HG03066 (cell line): ENCODE measurements around the gene ERGIC2.
"Not testable (repeated sequence)": the region's sequence is repeated elsewhere in the genome, so short reads cannot be mapped to it uniquely, and the experiment has no call there.

Experiments
- ATAC-seq: cut with Tn5 transposase; IDR thresholded peaks from one replicate; pipeline ENCODE4 v1.9.1; 2021; ENCODE audit warnings: low read depth; ENCODE audit not compliant: unreplicated experiment

The ERGIC2 gene

DNA sequence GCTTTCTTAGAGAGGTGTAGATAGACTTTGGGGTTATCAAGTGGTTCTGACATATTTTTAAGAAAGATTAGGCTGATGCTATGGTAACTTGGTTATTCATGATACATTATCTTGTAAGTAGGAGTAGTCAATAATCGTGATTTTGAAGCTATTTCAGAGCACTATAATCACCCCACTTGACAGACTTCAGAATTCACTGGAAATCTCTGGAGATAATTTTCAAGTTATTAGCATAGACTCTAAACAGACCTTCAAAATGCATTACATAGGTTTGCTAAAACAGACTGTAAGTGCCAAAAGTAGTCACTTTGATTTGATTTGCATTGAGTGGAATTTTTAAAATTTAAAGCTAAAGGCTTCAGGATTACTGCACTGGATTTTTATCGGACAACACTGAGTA is 74.3 kb downstream of the ERGIC2 start:
- ATAC-seq: no peak

DNA sequence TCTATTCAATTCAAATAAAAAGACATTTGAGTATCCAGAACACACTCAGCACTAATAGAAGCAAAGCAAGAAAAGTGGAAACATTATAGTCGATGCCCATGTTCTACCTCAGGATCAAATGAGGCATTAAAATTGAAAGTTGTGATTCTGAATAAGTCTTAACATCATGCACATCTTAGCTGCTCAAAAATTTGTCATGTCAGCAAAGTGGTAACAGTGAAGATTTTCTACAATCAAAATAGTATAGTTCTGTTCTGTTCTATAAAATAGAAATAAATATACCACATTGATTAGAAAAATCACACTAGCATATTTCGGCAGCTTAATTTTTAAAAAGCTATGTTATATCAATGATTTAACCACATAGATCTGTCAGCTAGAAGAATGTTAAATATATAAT is 74.7 kb downstream of the ERGIC2 start:
- no peak for ATAC-seq

DNA sequence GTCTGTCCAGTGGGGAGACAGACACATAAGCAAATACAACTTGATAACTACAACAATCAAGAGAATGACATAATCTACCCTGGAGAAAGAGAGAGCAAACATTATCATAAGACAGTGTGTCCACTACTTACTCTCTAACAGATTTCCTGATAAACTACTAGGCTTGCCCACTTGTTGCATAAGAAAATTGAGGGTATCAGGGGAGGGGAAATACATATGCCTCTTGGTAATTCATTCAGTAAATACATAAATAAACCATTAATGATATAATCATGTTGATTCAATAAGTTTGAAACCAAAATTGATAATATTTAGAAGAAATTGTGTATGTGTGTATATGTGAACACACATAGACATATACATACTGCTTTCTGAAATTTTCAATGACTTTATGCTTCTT is 76.6 kb downstream of the ERGIC2 start:
- no peak for ATAC-seq

DNA sequence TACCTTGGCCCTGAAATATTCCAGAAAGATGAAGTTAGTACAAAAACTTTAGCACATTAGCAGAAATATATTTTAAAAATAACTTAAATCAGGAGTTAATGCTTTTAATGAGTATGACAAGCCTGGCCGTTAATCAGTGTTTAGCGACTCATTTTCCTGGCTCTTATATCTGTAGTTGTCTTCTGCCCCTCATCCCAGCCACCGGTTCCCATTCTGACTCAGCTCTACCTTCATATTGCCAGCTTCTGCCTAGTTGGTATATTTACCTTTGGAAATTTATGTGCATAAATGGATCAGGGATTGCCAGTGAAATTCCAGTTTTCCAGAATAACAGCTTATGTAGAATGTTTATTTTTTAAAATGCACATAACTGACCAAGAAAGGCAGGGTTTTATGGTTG is 79.9 kb downstream of the ERGIC2 start:
- no peak for ATAC-seq

DNA sequence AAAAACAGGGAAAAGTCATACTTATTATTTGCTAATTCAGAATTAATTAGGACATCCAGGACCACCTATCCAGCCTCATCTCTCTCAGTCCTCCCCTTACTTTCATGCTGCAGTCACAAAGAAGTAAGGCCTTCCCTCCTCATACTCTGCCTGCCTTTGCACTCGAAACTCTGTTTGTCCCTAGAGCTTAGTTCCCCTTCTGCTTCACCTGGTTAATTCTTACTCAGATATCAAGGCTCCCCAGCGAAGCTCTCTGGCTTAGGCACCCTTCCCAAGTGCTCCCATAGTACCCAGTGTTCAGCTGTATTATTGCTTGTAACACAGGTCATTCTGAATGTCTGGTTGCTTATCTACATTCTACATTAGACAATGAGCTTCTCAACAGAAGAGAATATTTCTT is 81.3 kb downstream of the ERGIC2 start:
- no peak for ATAC-seq

DNA sequence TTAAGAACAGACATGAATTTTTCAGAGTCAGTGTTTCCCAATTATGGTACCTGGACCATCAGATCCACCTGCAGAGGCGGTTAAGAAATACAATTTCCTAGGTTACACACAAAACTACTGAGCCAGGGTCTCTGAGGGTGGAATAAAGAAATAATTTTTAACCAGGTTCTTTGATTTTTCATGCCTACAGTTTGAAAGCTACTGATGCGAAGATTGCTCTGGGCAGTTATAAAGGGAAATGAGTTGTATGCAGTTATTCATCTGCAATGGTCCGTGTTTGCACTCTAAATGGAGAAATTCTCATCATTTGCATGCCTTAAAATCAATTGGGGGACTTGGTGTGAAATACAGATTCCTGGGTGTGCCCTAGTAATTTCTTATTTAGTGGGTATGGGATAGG is 89.7 kb downstream of the ERGIC2 start:
- ATAC-seq: no peak

DNA sequence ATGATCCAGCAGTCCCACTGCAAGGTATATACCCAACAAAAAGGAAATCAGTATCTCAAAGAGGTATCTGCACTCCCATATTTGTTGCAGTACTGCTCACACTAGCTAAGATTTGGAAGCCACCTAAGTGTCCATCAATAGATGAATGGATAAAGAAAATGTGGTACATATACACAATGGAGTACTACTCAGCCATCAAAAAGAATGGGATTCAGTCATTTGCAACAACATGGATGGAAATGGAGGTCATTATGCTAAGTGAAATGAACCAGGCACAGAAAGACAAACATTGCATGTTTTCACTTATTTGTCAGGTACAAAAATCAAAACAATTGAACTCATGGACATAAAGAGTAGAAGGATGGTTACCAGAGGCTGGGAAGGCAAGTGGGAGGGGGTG is 90.5 kb downstream of the ERGIC2 start:
- not testable (repeated sequence) for ATAC-seq

DNA sequence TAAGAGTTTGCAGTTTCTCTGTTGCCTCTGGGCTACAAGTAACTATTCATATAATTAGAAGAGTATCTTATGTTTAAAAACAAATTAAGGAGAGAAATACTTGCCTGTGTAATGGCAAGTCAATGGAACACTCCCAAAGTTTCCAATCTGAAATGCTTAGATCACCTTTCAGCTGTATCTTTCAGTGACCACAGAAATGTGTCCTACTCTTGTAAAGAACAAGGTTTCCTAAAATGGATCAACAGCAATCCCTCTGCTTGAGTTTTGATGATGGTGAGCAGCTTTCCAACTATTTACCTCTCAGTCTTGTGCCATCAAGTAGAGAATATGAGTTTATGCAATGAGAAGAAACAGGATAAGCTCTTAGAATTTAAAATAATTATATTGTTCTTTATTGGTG is 92.9 kb downstream of the ERGIC2 start:
- ATAC-seq: no peak

DNA sequence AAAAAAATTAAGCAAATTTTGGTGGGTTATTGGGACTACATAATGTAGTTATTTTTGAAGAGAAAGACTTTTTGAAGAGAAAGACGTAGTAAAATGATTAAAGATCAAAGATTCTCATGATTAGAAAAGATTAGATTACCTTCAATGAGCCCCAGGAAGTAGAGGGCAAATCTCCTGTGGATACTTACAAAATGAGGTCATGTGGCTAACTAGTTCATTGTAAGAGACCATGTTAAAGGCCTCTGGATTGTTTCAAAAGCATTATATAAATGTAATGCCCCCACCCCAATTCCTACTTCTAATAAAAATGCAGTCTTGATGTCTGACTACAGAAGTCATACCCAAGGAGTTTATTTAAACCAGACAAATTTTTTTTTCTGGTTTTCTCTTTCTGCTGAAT is 93.3 kb downstream of the ERGIC2 start:
- ATAC-seq: no peak
